Activated T-cell treated with anti-CD3 and anti-CD28 coated beads, Interleukin-2, amount 50 U/mL, for 24 hours (primary cell): Measurements from ENCODE around the gene BMP6.

Experiments used
- DNase-seq: peaks from one replicate; pipeline ENCODE4 v3.0.0-alpha.2; 2020
- H3K27ac Mint-ChIP-seq: 2 replicates; pipeline ENCODE4 v1.8.0; 2020; ENCODE audit warnings: mild to moderate bottlenecking, mixed read lengths
- H3K27me3 Mint-ChIP-seq: 2 replicates; pipeline ENCODE4 v1.8.0; 2020; ENCODE audit warnings: mixed read lengths
- H3K36me3 Mint-ChIP-seq: 2 replicates; pipeline ENCODE4 v1.8.0; 2020; ENCODE audit warnings: low read depth, mixed read lengths
- H3K4me1 Mint-ChIP-seq: 2 replicates; pipeline ENCODE4 v1.8.0; 2020; ENCODE audit warnings: low read depth, mixed read lengths
- H3K4me3 Mint-ChIP-seq: 2 replicates; pipeline ENCODE4 v1.8.0; 2020; ENCODE audit warnings: mild to moderate bottlenecking, moderate library complexity, mixed read lengths
- H3K9me3 Mint-ChIP-seq: 2 replicates; pipeline ENCODE4 v1.8.0; 2020; ENCODE audit warnings: mixed read lengths

BMP6 gene

DNA sequence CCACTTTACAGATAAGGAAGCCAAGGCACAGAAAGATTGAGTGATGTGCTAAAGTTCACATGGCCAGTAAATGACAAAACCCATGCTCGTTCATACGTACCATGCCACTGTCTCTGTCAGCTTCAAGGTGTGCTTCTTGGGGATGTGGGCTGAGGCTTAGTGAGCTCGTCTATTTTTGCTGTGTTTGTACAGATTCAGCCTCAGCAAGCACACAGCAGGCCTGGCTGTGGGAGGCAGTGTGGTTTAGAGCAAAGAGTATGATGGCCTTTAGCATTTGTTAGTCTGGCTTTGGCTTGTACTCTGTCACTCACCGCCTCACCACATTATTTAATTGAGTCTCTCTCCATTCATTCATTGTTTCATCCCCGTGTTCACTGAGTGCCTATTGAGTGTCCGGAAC lies 55.3 kb downstream of the BMP6 start:
- Mint-ChIP-seq H3K9me3 (no peaks in the 10 kb centered on the region), H3K4me1 (no peaks in the 10 kb centered on the region), H3K27ac (no peak overlapping the region), H3K27me3 (peaks cover 32% of the 10 kb centered on the region), H3K36me3 (no peaks in the 10 kb centered on the region), H3K4me3 (no peak overlapping the region)
- no peak for DNase-seq

- DNase-seq, result no peak
- no peaks in the 10 kb centered on the region for H3K36me3 Mint-ChIP-seq
- H3K27ac Mint-ChIP-seq, result no peak overlapping the region
- H3K4me3 Mint-ChIP-seq, result no peak overlapping the region
- H3K27me3 Mint-ChIP-seq, result peaks cover 21% of the 10 kb centered on the region
- H3K4me1 Mint-ChIP-seq, result no peaks in the 10 kb centered on the region
- H3K9me3 Mint-ChIP-seq, result no peaks in the 10 kb centered on the region
Measured at GRCh38 chr6:7784248-7784647, 58.3 kb downstream of the BMP6 start.

GRCh38 chr6:7784706-7785105 lies 58.8 kb downstream of the BMP6 start:
- no peak overlapping the region for H3K27ac Mint-ChIP-seq
- no peaks in the 10 kb centered on the region for H3K9me3 Mint-ChIP-seq
- no peaks in the 10 kb centered on the region for H3K4me1 Mint-ChIP-seq
- no peaks in the 10 kb centered on the region for H3K36me3 Mint-ChIP-seq
- no peak overlapping the region for H3K4me3 Mint-ChIP-seq
- H3K27me3 Mint-ChIP-seq, result peaks cover 21% of the 10 kb centered on the region
- DNase-seq, result no peak

GRCh38 chr6:7785243-7786035 lies 59.5 kb downstream of the BMP6 start:
- H3K4me3 Mint-ChIP-seq, result no peak overlapping the region
- H3K27me3 Mint-ChIP-seq, result peaks cover 19% of the 10 kb centered on the region
- no peak overlapping the region for H3K27ac Mint-ChIP-seq
- DNase-seq, result no peak
- no peaks in the 10 kb centered on the region for H3K9me3 Mint-ChIP-seq
- no peaks in the 10 kb centered on the region for H3K4me1 Mint-ChIP-seq
- no peaks in the 10 kb centered on the region for H3K36me3 Mint-ChIP-seq

GRCh38 chr6:7786214-7786661 lies 60.3 kb downstream of the BMP6 start:
- peaks cover 26% of the 10 kb centered on the region for H3K27me3 Mint-ChIP-seq
- H3K36me3 Mint-ChIP-seq, result no peaks in the 10 kb centered on the region
- no peaks in the 10 kb centered on the region for H3K4me1 Mint-ChIP-seq
- no peaks in the 10 kb centered on the region for H3K9me3 Mint-ChIP-seq
- DNase-seq, result no peak
- H3K4me3 Mint-ChIP-seq, result no peak overlapping the region
- no peak overlapping the region for H3K27ac Mint-ChIP-seq

DNA sequence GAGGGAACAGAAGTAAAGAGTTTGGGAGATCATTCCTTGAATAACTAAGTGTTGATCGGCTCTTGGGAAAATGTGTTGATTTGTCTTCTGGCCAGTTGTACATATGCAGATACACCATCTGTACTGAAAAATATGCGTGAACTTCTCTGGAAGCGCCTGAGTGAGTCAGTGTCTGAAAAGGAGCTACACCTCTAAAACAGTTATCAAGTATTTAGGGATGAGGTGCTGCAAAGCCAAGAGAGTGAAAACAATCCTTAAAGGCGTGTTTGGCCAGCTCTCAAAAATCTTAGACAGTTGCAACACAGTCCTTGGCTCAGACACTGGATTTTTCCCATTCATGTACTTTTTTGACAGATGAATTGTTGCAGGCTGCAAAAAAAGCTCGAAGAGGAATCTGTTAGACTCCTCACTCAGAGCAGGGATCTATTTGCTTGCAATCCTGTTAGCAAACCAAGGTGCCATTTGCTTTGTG lies 61.3 kb downstream of the BMP6 start:
- Mint-ChIP-seq H3K27me3 (peaks cover 26% of the 10 kb centered on the region), H3K4me3 (no peak overlapping the region), H3K4me1 (no peaks in the 10 kb centered on the region), H3K9me3 (no peaks in the 10 kb centered on the region), H3K36me3 (no peaks in the 10 kb centered on the region), H3K27ac (no peak overlapping the region)
- no peak for DNase-seq

GRCh38 chr6:7787731-7788130 lies 61.8 kb downstream of the BMP6 start:
- Mint-ChIP-seq H3K9me3 (no peaks in the 10 kb centered on the region), H3K27me3 (peaks cover 28% of the 10 kb centered on the region), H3K4me1 (no peaks in the 10 kb centered on the region), H3K4me3 (no peak overlapping the region), H3K27ac (no peak overlapping the region), H3K36me3 (no peaks in the 10 kb centered on the region)
- DNase-seq, result no peak

DNA sequence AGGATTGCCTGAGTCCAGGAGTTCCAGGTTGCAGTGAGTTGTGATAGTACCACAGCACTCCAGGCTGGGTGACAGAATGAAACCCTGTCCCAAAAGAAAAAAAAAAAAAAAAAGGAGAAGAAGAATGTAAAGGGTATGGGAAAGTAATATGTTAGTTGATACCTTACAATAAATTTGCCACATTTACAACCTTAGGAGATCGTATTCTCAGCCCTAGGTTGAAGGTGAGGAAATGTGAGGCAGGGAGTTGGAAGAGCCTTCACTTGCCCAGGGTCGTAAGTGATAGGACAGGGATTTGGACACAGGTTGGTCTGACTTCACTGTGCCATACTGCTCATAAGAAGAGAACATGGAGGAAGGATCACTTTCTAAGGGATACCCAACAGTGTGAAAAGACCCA lies 68.6 kb downstream of the BMP6 start:
- DNase-seq, result no peak
- H3K4me1 Mint-ChIP-seq, result no peaks in the 10 kb centered on the region
- H3K27me3 Mint-ChIP-seq, result peaks cover 41% of the 10 kb centered on the region
- H3K27ac Mint-ChIP-seq, result no peak overlapping the region
- no peak overlapping the region for H3K4me3 Mint-ChIP-seq
- H3K9me3 Mint-ChIP-seq, result no peaks in the 10 kb centered on the region
- no peaks in the 10 kb centered on the region for H3K36me3 Mint-ChIP-seq

DNA sequence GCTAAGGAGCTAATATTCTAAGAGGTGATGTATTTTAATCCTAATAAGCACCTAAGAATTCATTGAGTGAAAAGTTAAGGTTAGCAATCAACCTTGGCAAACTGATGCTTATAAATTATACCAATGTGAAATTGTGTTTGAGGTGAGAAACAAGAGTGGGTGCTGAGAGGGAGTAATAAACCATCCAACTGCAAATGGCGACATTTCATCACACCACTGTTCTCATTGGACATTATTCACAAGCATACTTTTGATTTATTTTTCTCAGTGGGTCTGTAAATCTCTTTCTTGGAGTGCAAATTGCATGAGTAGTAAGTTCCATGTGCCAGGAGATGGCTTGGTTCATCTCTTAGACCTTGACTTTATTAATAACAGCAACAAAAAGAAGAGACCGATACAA lies 71.5 kb downstream of the BMP6 start:
- Mint-ChIP-seq H3K27ac (no peak overlapping the region), H3K27me3 (peaks cover 29% of the 10 kb centered on the region), H3K4me1 (no peaks in the 10 kb centered on the region), H3K9me3 (no peaks in the 10 kb centered on the region), H3K36me3 (no peaks in the 10 kb centered on the region), H3K4me3 (no peak overlapping the region)
- DNase-seq, result no peak

- DNase-seq, result no peak
- H3K4me1 Mint-ChIP-seq, result peaks cover 6% of the 10 kb centered on the region
- no peak overlapping the region for H3K27ac Mint-ChIP-seq
- no peaks in the 10 kb centered on the region for H3K36me3 Mint-ChIP-seq
- no peak overlapping the region for H3K4me3 Mint-ChIP-seq
- H3K9me3 Mint-ChIP-seq, result no peaks in the 10 kb centered on the region
- peaks cover 25% of the 10 kb centered on the region for H3K27me3 Mint-ChIP-seq
Measured at GRCh38 chr6:7798751-7799150, 72.9 kb downstream of the BMP6 start.

- Mint-ChIP-seq H3K9me3 (no peaks in the 10 kb centered on the region), H3K27ac (no peak overlapping the region), H3K27me3 (peaks cover 37% of the 10 kb centered on the region), H3K4me3 (no peak overlapping the region), H3K36me3 (no peaks in the 10 kb centered on the region), H3K4me1 (peaks cover 6% of the 10 kb centered on the region)
- no peak for DNase-seq
Measured at GRCh38 chr6:7802662-7803061, 76.8 kb downstream of the BMP6 start.

DNA sequence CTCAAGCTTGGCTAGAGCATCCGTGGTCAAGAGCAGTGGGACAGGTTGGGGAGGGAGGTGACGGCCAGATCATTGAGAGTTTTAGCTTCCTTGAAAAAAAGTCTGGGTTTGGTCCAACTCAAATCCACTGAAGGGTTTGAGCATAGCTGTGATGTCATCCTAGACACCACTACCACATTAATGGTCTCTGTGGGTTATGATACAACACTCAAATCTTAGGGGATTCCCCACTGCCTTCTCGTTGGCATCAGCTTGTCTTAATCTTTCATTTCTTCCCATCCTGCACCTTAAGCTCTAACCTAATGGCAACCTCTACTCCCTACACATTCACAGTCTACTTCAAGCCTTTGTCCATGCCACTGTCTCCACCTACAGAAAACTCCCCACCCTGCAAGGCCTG lies 77.3 kb downstream of the BMP6 start:
- no peak overlapping the region for H3K27ac Mint-ChIP-seq
- no peaks in the 10 kb centered on the region for H3K36me3 Mint-ChIP-seq
- peaks cover 6% of the 10 kb centered on the region for H3K4me1 Mint-ChIP-seq
- H3K27me3 Mint-ChIP-seq, result peaks cover 40% of the 10 kb centered on the region
- no peak for DNase-seq
- H3K9me3 Mint-ChIP-seq, result no peaks in the 10 kb centered on the region
- no peak overlapping the region for H3K4me3 Mint-ChIP-seq

GRCh38 chr6:7805078-7805849 lies 79.4 kb downstream of the BMP6 start:
- Mint-ChIP-seq H3K36me3 (no peaks in the 10 kb centered on the region), H3K4me3 (no peak overlapping the region), H3K4me1 (peaks cover 6% of the 10 kb centered on the region), H3K9me3 (no peaks in the 10 kb centered on the region), H3K27me3 (peaks cover 50% of the 10 kb centered on the region), H3K27ac (no peak overlapping the region)
- DNase-seq, result no peak

DNA sequence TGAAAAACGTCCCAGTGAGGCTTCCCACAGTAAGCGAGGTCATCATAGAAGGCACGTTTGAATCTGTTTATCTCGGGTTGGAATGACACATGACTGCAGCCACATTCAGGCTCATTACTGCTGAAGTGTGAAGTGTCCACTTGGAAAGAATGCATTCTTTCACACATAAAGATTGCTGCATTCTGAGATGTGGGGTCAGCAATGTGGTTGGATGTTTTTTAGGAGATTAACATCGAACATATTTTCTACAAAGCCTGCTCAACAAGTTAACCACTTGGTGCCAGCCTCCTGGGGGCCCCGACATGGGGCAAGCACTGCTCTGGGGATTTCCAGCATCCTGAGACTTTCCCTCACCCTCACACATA lies 79.9 kb downstream of the BMP6 start:
- Mint-ChIP-seq H3K4me1 (peaks cover 6% of the 10 kb centered on the region), H3K27me3 (peaks cover 53% of the 10 kb centered on the region), H3K4me3 (no peak overlapping the region), H3K27ac (no peak overlapping the region), H3K9me3 (no peaks in the 10 kb centered on the region), H3K36me3 (no peaks in the 10 kb centered on the region)
- no peak for DNase-seq

DNA sequence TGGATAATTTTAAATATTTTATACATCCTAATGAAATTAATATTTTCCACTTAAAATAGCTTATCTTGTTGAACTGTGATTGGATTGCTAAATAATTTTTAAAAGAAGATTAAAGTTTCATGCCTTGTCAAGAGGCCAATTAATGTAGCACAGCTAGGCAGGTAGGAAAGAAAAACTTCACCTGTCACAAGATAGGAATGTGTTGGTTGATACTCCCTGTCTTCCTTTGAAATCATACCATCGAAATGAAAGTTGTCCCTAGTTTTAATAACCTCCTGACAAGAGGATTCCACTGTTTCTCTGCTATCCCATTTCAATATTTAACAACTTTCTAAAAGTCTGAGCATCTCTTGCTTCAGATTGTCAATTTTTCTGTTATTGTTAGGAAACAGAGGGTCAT lies 80.8 kb downstream of the BMP6 start:
- DNase-seq, result no peak
- Mint-ChIP-seq H3K4me1 (peaks cover 6% of the 10 kb centered on the region), H3K27me3 (peaks cover 47% of the 10 kb centered on the region), H3K27ac (no peak overlapping the region), H3K4me3 (no peak overlapping the region), H3K36me3 (no peaks in the 10 kb centered on the region), H3K9me3 (no peaks in the 10 kb centered on the region)
